Measurements from ENCODE around the gene ERN1.

The ERN1 gene

DNA sequence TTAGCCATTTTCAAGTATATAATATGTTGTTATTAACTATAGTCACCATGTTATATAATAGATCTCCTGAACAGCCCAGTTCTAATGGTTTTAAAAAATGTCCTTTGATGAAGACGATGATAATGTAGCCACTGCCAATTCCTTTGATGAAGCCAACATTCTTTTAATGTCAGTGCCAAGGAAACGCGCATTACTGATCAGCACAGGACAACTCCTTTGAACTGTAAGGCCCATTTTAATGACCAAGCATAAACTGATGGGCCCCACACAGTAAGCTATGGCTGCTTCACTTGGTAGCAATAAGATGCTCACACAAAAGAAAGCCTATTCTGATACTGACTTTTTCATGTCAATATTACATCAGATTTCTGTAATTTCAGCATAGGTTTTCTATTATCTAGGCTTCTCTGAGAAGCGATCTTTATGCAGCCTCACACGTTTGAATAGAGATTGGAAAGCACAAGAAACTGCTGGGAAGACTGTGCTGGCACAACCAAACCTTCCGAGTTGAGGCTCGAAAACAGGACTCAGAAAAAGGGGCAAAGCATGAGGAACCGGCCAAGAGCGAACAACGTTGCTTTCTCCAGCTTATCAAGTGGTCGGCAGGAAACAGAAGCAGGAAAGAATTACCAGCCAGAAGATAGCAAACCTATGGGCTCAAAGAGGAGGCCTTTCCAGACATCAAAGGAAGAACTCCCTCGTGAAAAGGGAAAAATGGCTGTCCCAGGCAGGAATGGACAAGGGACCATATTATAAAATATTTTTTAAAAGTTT is 19.4 kb downstream of the ERN1 start:
- peak; percentile 87 for DNase-seq (ENCODE audit: low spot score)

DNA sequence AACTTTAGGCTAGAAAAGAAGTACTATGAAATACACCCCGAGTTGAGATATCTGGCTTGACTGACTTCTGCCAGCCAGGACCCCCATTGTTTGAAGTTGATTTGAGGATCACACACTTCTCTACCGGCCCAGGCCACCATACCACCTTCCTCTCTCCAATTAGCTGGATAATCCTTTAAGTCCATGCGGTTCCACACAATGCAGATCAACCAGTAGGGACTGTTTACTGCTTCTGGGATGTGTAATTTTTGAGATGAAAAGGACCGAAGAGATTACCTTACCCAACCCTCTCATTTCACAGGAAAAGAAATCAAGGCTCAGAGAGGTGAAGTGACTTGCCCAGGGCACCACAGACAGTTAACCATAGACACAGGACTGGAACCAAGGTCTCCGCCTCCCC is 20.5 kb downstream of the ERN1 start:
- DNase-seq (ENCODE audit: low spot score): no peak

DNA sequence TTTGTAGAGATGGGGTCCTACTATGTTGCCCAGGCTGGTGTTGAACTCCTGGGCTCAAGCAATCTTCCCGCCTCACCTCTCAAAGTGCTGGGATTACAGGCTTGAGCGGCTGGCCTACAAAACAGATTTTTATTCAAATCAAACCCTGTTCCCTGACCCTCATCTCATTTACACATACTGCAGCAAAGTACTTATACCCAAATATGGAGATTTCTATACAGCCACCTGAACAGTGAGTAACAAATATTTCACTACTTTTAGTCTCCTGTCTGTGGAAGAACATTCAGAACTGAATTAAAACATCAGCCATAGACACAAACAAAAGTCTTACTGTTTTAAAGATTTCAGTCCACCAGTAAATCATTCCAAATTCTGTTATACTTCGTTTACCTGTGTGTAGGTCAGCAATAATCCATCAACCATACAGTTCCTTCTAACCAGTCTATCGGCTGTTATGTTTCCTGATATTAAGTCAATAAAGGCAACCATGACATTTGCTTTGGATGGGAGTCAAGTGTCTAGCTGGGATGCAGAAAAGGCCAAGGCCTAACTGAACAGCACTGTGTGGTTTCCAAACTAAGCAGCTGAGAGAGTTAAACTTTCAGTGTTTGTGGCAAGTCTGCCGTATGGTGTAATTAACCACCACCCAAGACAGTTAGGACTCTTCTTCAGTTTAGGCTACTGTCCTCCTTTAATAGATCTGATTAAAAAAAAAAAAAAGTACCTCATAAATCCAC is 22.3 kb downstream of the ERN1 start:
- no peak for DNase-seq (ENCODE audit: low spot score)

DNA sequence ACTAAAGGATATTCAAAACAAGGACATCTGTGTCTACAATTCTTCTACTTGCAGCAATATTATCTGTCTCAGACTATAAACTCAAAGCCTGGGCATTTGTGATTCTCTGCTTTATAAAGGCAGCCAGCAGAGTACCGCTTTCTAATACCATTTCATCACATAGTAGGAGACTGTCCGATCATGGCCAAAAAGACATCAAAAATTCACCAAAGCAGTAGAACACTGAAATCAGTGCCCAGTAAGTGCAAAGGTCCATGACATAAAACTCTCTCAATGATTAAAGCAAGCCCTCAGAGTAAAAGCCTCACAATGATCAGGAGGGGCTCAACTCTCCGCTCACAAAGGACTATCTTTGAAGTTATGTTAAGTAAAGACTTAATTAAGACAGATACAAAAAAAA is 23.0 kb downstream of the ERN1 start:
- DNase-seq (ENCODE audit: low spot score): no peak

DNA sequence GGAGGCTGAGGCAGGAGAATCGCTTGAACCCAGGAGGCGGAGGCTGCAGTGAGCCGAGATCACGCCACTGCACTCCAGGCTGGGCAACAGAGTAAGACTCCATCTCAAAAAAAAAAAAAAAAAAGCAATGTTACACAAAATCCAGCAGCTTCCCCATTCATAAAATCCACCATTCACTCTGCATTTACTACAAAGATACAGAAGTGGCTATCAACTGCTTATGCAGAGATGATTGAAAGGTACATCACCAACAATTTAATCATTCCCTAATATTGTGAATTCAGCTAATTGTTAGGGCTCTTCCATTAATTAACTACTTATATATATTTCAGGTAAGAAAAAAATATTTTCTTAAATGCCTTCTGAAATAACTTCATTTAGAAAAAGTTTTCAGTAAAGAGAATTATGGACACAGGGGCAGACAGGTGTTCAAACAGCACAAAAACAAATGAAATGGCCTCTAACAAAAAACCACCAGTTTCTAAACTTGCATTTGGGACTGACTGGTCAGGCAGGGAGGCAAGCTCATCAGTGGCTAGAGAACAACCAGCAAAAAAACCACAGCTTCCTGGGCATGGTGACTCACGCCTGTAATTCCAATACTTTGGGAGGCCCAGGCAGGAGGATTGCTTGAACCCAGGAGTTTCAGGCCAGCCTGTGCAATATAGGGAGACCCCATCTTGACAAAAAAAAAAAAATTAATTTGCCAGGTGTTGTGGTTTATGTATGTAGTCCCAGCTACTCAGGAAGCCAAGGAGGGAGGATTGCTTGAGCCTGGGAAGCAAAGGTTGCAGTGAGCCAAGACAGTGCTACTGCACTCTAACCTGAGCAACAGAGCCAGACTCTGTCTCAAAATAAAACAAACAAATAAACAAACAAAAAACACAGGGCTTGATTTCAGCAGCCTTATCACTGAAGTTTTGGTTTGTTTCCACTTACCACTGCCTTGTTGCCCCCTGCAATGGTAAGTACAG is 26.3 kb downstream of the ERN1 start:
- peak; percentile 59 for DNase-seq (ENCODE audit: low spot score)

DNA sequence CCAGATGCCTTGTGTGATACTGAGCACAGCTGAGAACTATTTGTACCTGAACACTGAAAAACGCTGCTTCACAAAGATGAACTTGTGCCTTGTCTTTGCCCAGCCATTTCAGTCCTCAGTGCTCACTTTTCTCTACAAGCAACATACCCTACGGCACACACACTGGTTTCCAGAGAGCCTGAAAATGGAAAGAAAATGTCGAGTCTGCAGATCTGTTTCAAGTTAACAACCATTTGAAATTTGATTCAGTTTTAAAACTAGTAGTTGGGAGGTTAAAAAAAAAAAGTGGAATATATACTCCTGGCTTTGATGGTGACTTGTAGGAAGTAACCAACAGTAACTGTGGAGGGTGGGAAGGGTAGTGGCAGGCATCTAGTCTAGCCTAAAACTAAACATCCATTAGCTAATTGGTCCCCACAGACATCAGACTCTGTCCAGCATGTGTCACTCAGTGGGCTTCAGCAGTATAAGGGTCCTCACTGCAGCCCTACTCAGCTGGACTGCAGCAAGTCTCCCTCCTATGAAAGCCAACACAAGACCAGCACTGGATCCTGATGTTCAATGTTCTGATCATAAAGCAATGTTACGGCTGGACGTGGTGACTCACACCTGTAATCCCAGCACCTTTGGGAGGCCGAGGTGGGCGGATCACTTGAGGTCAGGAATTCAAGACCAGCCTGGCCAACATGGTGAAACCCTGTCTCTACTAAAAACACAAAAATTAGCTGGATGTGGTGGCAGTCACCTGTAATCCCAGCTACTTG is 27.1 kb downstream of the ERN1 start:
- DNase-seq (ENCODE audit: low spot score): peak; percentile 31

DNA sequence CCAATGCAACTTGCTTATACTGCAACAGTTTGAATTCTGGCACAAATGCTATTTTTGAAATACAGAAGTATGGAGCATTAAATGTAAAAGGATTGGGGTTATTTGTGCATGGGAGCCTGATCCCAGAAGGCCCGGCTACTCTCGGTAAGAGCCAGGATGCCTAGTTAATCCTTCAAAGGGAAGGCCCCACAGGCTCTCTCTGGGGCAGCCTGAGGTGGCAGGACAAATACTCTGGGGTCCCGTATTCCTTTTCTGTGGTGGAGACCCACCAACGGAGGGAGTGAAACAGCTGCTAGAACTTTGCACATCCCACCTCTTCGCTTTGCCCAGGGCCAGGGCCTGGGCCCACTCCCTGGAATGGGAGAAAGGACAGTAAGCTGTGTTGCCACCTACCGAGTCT is 30.4 kb downstream of the ERN1 start:
- DNase-seq (ENCODE audit: low spot score): no peak

DNA sequence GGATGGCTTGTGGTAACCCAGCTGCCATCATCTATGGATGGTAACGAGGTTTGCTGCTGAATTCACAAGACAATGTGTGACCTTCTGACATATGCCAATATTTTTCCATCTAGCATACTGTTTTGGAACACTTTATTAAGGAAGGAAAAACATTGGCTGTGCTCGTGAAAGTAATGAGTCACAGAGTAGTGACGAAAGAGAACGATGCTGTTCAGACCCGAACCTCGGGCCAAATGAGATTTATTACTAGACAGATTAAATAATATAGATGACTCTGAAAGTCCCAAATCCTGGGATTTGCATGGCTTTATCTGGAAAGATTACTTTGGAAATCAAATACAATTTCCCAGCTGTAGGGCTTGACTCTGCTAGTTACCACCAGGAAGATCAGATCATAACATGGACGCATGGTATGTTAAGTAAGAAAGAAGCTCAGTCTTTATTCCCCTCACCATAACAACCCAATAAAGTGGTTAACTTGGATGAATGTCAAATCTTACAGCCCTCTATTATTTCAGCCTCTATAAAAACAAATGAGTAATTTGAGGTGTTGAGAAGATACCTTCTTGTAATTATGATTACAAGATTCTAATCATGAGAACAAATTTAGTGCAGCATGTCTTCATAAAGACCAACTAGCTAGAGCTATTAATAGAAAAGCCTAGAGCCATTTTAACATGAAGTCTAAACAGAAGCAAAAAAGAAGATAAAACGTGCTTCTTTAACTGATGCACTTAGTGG is 32.6 kb downstream of the ERN1 start:
- no peak for DNase-seq (ENCODE audit: low spot score)

DNA sequence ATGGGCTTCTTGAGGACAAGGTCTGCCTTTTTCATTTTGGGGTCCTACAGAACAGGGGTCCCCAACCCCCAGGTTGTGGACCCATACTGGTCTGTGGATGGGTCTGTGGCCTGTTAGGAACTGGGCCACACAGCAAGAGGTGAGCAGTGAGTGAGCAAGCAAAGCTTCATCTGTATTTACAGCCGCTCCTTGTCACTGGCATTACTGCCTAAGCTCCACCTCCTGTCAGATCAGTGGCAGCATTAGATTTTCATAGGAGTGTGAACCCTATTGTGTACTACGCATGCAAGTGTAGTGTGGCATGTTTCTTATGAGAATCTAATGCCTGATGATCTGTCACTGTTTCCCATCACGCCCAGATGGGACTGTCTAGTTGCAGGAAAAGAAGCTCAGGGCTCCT is 33.9 kb downstream of the ERN1 start:
- no peak for DNase-seq (ENCODE audit: low spot score)

DNA sequence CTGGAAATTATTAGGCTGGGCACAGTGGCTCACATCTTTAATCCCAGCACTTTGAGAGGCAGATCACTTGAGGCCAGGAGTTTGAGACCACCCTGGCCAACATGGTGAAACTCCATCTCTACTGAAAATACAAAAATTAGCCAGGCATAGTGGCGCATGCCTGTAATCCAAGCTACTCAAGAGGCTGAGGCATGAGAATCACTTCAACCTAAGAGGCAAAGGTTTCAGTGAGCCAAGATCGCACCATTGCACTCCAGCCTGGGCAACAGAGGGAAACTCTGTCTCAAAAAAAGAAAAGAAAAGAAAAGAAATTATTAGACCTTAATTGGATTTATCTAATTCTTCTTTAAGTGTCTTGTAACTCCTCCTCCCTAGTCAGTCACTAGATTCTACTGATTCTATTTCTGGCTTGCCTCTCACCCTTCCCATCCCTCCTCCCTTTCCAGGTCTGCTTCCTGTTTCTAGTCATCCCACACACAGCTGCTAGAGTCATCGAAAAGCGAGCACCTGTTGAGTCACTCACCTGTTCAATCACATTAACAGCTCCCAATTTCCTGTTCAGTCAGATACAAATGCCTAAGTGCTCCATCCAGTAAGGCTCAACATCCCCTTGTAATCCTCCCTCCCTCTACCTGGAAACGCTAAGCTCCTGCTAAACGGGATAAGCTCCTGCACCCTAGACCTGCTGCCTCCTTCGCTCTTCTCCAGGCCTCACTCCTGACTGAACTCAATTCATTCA is 34.6 kb downstream of the ERN1 start:
- DNase-seq (ENCODE audit: low spot score): peak; percentile 70

DNA sequence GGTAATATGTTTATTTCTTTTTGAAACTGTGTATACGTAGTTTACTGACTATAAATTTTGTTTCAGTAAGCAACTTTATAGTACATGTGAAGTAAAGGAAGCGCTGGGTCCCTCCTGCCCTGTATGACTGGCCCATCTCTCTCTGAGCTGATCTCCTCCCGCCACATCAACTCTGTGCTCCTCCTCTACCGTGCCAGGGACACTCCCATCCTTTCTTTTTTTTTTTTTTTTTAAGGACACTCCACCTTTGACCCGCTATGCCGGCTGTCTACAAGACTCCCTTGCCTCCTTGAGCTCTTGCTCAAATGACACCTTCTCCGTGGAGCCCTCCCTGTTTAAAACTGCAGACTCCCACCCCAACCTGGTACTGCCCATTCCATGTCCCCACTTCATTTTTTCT is 35.5 kb downstream of the ERN1 start:
- DNase-seq (ENCODE audit: low spot score): no peak

DNA sequence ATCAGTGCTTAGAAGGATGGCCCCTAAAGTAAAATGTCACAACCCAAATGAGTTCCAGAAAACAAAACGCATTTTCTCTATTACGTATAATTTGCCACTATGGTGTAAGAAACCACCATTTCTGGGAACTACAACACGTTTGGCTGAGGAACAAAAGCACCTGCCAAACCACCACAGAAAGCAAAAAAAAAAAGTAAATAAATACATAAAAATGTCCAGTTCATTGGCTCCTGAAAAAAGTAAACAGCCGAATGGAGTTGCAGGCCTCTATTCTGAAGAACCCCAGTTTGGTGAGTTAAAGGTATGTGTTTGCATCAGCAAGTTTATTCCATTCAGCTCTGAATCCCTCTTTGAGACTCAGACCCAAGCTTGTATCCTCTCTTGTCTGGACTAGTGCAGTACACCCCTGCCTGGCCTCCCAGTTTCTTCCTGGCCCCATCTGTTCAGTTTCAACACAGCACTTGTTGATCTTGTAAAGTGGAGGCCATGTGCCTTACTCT is 36.9 kb downstream of the ERN1 start:
- no peak for DNase-seq (ENCODE audit: low spot score)

DNA sequence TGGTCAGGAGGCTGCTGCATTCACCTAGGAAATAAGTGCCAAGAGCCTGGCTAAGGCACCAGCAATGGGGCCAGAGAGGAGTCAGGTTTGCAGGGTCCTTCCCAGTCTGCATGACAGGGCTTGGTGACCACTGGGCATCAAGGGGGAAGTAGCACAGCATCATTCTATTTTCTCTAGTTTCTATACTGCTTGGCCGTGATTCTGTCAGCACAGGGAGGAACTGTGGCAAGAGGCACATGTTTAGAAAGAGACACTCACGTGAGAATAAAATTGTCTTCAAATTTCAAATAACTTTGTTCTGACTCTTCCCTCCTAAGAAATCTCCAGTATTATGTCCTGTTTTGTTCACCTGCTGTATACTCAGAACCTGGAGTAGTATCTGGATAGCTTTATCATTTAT is 37.8 kb downstream of the ERN1 start:
- DNase-seq (ENCODE audit: low spot score): no peak

DNA sequence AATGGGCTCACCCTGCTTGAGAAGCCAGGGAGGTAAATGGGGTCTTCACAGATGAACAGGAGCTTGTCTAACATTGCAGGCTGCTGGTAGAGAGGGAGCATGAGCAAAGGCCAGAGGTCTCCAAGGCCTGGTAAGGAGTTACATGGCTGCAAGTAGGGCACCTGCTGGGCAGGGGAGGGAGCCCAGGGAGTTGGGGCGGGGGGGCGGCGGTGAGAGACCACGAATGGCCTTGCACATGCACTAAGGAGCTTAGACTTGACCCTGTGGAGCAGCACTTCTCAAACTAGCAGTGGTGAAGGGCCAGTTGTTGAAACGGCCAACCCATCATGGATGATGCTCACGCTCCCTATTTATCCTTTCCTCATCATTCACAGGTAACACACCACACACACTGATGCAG is 38.4 kb downstream of the ERN1 start:
- DNase-seq (ENCODE audit: low spot score): no peak

DNA sequence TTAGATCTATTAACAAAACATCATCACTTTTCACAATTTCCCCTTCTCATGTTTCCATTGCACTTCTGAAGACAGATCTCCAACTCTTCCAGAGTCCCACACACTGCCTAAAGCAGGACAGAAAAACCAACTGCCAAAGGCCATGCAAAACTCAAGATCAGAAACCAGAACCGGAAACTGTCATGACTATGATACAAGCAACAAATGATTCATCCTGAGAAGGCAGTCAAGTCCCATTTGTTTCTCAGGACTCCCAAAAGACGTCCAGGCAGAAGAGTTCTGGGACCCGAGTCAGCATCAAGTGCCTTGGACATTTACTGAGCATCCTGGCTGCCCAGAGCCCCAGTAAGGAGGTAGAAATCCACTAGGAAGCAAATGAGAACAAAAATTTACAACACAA is 38.8 kb downstream of the ERN1 start:
- DNase-seq (ENCODE audit: low spot score): no peak

DNA sequence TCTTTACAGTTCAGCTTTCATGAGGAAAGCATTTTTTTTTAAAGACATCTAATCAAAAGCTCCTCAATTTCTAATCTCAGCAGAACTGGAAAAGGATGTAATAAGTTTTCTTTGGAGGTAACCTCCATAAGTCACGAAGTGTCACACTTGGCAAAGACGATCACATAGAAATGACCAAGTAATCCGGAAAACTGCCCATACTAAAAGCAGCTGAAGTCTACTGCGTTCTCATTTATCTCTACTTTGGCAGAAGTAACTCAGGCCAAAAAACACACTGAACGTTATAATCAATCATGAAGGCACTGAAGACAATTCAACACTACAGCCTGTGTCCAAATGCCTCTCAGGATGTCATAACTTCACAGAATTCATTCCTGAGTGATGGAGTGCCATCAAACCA is 39.8 kb downstream of the ERN1 start:
- DNase-seq (ENCODE audit: low spot score): no peak

DNA sequence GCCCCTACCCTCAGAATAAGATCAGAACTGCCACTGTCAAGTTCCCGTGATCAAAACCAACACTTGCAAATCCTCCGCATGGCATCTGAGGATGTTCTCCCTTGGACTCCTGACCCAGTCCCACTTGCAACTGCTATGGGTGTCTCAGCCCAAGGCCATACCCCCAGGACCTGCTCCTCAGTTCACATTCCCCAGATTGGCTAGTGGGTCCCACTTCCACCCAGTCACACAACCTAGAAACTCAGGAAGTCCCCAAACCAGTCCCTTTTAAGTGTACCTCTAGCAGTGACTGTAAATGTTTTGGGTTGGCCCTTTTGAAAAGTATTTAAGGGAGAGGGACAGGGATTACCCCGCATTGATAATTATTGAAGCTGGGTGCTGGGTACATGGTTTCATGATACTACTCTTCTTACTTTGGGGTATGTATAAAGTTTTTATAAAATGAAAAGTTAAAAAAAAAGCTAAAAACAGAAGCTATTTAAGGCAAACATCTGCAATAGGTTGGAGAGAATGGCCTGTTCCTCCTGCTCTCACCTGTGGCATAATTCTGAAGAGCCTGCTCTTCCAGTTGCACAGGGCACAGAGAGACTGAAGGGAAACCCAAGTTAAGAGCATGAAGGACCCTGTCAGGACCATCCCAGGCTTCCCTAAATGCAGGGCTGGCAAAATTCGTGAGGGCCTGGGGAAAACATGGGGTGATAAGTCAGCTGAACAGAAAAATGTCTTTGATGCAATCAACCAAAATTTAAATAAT is 42.5 kb downstream of the ERN1 start:
- no peak for DNase-seq (ENCODE audit: low spot score)

DNA sequence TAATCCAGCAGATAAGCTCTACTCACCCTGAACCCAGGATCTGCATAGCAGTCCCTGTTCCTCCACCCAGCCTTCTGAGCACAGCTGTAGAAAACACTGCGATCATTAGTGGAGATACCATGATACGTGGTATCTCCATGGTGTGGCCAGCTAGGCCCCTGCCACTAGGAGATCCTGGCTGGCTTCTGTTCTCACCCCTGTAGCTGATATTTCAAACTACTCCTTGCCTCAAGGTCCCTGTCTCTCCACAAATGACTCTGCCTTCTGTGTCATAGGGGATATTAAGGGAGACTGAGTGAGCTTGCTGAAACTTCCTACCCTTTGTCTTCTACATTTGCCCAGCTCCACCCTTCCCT is 44.3 kb downstream of the ERN1 start:
- no peak for DNase-seq (ENCODE audit: low spot score)

DNA sequence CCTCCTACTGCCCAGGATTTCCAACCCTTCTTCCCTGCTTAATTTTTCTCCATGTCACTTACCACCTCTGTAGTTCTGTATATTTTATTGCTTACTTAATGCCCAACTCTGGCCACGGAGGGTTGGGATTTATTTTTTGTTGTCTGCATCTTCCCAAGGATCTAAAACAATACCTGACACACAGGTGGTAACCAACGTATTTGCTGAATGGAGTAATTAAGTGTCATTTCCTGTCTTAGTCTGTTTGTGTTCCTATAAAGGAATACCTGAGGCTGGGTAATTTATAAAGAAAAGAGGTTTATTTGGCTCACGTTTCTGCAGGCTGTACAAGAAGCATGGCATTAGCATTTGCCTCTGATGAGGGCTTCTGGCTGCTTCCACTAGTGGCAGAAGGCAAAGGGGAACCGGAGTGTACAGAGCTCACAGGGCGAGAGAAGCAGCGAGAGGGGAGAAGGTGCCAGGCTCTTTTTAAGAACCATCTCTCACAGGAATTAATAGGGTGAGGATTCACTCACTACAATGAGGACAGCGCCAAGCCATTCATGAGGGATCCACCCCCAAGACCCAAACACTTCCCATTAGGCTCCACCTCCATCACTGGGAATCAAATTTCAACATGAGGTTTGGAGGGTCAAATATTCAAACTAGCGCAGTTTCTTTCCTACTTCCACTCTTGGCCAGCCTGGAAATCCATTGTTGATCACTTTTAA is 44.8 kb downstream of the ERN1 start:
- DNase-seq (ENCODE audit: low spot score): no peak

Measured in SW480 (cell line).